Measurements from ENCODE around the gene CERK.
"Not testable (repeated sequence)": the region's sequence is repeated elsewhere in the genome, so short reads cannot be mapped to it uniquely, and the experiment has no call there.

CERK gene, protein sequence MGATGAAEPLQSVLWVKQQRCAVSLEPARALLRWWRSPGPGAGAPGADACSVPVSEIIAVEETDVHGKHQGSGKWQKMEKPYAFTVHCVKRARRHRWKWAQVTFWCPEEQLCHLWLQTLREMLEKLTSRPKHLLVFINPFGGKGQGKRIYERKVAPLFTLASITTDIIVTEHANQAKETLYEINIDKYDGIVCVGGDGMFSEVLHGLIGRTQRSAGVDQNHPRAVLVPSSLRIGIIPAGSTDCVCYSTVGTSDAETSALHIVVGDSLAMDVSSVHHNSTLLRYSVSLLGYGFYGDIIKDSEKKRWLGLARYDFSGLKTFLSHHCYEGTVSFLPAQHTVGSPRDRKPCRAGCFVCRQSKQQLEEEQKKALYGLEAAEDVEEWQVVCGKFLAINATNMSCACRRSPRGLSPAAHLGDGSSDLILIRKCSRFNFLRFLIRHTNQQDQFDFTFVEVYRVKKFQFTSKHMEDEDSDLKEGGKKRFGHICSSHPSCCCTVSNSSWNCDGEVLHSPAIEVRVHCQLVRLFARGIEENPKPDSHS

DNA sequence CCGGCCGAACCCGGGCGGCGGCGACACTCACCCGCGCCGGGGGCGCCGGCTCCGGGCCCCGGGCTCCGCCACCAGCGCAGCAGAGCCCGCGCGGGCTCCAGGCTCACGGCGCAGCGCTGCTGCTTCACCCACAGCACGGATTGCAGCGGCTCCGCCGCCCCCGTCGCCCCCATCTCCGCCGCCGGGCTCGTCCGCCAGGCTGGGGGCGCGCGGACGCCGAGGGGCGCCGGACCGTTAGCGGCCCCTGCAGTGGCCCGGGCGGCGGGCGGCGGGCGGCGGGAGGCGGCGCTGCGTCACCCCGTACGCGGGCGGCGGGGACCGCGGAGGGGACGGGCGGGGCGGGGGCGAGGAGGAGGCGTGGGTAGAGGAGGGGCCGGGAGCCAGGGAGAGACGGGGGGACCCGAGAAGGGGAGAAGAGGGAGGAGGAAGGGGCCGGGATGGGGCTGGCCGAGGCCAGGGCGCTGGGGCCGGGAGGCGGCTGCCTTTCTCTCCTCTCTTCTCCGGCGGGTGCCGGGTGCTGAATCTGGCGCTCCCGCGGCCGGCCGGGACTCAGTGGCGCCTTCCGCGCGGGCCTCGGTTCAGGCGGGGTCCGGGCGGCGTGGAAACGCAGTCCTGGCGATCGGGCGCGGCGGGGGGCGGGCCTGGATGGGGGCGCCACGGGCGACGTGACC, at the start of gene CERK:
Gene CERK (minus strand): TSS at position 277 of the 671 bp plus-strand sequence. CDS start 104 bp downstream, at position 173.
- DNase-seq (ENCODE audit: low read depth): peak; percentile 43

GRCh38 chr22:46783721-46784120, 45.7 kb upstream of the CERK start:
- no peak for DNase-seq (ENCODE audit: low read depth)

DNA sequence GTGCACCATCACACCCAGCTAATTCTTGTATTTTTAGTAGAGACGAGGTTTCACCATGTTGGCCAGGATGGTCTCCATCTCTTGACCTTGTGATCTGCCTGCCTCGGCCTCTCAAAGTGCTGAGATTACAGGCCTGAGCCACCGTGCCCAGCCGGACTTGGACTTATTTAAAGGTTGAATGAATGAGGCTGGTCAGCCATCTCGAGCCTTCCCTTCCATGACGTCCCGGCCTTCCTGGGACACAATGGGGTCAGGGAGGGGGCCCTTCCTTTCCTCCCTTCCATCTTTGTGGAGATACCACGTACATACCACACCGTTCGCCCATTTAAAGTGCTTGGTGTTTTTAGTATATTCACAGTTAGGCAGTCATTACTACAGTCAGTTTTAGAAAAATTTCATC, 44.1 kb upstream of the CERK start:
- DNase-seq (ENCODE audit: low read depth): not testable (repeated sequence)

DNA sequence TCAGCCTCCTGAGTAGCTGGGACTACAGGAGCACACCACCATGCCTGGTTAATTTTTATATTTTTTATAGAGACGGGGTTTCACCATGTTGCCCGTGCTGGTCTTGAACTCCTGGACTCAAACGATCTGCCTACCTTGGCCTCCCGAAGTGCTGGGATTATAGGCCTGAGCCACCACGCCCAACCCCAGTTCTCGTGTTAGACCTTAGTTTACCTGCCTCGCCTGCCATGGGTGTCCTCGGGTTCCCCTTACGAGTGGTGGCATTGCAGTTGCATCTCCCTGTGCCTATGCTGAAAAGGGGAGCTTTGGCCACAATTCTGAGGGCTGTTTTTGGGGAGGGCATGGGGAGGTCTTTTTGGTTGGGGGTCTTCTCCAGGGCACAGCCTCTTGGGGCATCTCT, 43.2 kb upstream of the CERK start:
- DNase-seq (ENCODE audit: low read depth): no peak

DNA sequence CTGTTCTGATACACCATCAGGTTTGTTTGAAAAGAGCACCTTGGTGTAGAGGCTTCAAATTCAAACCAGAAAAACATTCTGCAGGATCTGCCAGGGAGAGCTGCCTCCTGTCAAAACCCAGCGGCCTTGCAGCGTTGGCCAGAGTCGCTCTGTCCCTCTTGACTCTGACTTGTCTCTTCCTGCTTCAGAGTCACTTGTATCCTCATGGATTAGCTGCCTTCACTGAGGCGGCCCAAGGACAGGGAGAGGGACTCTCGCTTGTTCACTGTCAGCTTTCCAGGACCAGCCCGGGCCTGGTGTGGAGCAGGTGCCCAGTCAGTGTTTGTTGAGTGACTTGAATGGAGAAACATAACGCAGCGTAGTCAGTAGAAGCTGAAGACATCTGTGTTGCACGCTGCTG, 42.4 kb upstream of the CERK start:
- no peak for DNase-seq (ENCODE audit: low read depth)

DNA sequence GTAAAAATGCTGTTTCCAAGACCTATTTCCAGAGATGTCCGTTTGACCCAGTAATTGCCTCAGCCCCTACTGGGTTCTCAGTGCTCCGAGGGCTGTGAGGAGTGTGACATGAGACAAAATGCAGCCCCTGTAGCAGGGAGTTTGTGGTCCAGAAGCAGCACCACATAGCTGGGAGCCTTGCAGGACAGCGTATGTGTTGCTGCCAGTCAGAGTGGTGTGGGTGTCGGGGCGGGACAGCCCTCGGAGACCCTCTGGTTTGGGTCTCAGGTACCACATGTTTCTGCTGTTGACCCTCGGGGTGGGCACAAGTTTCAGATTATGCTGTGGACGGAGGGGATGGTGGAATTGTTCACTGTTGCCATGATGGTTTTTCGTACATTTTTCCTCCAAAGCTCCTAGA, 41.6 kb upstream of the CERK start:
- no peak for DNase-seq (ENCODE audit: low read depth)

DNA sequence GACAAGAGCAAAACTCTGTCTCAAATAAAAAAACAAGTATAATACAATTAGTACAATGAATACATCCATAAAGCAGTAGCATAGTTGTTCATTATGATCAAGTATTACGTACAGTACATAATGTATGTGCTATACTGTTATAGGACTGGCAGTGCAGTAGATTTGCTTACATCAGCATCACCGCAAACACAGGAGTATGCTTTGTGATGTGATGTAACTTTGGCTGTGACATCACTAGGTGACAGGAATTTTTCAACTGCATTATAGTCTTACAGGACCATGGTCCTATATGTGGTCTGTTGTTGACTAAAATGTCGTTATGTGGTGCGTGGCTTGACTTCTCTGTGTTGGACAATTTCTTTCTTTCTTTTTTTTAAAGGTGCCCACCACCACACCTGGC, 41.0 kb upstream of the CERK start:
- DNase-seq (ENCODE audit: low read depth): no peak

DNA sequence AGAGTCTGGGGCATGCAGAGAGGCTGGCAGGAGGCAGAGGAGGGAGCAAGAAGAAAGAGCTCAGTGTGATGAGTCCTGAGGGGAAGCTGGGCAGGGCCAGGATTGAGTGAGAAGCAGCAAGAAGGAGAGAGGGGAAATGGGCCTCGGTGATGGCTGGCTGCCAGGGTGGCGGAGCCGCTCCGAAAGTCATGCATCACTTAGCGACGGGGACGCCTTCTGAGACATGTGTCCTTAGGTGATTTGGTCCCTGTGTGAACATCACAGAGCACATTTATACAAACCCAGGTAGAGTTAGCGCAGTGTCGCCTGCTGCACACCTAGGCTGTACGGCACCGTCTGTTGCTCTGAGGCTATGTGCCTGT, 39.5 kb upstream of the CERK start:
- DNase-seq (ENCODE audit: low read depth): no peak

DNA sequence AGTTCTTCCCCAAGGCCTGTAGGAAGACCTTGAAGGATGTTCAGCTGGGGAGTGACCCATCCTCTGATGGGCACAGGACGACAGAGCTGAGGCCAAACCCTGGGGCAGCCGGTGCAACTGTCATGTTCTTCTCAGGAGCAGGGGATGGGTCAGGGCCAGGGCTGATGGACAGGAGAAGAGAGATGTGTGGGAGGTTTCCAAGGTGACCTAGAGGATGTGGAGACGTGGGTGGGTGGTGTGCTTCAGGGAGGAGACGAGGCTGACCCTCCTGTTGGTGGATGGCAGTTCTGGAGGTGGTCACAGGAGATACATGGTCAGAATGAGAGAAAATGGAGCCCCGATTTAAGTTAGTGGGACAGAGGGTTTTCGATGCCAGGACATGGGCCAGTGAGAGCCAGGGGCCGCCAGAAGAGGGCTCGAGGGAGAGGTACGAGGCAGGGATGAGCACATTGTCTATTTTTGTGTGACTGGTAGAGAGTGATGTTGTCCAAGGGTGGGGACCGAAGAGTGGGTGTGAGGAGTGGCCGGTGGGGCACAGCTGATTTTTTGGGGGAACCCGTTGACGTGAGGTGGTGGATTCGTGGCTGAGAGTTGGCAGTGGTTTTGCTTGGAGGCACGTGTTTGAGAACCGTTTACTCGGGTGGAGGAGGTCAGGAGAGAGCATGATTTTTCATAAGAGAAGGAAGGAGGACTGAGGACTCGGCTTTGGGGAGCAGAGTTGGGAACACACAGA, 39.0 kb upstream of the CERK start:
- no peak for DNase-seq (ENCODE audit: low read depth)

- no peak for DNase-seq (ENCODE audit: low read depth)
These were observed 38.1 kb upstream of the CERK start for GRCh38 chr22:46775850-46776826.

GRCh38 chr22:46774980-46775849, 37.2 kb upstream of the CERK start:
- no peak for DNase-seq (ENCODE audit: low read depth)

DNA sequence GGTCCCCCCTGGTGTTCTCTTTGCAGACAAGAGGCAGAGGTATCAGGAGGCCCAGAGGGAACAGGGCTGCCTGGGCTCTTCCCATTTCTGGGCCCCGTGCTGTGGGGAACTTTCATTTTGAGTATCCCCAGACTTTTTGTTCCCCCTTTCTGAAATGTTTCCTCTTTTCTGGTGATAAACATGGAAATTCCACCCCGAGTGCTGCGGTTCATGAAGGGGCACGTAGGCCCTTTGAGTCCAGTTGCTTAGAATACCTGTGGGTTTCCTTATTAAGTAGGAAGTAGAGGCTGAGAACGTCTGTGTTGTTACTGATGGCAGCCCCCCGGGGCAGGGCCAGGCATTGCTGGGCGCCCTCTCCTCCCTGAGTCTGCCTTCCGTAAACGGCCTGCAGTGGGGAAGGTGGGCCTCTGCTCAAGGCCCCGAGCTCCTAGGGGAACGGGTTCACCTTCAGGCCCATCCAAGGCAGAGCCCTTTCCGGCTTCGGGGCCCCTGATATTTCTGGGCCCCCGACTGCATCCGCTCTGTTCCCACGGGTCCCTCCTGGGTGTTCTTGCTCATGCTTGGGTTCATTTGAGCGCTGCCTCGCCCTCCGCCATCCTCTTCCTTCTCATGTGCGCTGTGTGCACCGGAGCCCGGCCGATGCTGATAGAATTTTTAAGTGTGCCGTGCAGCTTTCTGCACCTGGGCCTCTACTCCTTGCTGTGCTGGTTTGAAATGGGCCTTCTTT, 36.4 kb upstream of the CERK start:
- no peak for DNase-seq (ENCODE audit: low read depth)

DNA sequence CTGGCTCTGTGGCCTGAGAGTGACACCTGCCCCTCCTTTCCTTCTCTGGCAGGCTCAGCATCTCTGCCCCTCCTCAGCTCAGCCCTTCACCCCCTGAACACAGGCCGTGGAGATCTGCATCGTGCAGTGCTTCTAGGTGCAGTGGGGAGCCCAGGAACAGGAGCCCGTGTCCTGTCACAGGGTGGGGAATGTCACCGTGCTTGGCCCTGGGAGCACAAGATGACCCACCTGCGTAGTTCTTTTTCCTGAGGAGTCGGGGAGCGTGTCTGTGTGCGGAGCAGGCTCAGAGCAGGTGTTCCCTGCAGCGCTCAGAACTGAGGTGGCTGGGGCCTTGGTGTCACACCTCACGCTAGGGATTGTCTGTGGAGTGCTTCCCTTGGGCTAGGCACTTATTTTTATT, 35.0 kb upstream of the CERK start:
- no peak for DNase-seq (ENCODE audit: low read depth)

DNA sequence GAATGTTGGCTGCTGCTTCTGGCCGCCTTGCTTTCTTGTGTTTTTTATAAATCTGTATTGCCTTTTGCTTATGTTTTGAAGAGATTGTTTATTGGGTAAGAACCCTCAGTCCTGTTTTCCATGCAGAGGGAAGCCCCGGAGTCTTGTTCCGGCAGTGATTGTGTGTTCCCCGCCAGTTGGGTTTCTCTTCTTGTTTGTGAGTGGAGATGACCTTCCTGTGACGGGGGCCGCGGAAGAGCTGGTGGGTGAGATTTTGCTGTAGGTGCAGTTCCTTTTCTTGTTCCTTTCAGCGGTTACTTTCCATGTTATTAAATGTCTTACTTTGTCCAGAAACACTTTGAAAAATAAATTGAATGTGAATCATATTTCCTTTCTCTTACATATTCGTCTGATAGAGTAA, 32.7 kb upstream of the CERK start:
- no peak for DNase-seq (ENCODE audit: low read depth)

DNA sequence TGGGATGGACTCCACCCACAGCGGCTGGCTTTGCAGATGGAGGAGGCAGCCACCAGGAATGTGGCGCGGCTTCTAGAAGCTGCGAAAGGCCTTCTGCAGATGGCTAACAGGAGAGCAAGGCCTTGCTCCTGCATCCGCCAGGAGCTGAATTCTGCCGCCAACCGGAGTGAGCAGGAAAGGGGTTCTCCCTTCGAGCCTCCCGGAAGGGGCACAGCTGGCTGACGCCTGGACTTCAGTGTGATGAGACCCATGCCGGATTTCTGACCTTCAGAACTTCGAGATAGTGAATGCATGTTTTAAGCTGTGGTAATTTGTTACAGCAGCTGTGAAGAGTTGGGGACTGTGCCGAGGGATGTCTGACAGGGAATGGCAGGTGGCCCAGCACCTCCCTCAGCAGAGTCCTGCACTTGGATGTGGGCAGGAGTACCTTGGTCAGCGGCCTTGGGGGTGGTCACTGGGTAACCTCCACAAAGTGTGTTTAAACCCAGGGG, 32.1 kb upstream of the CERK start:
- no peak for DNase-seq (ENCODE audit: low read depth)

GRCh38 chr22:46769706-46770105, 31.7 kb upstream of the CERK start:
- no peak for DNase-seq (ENCODE audit: low read depth)

DNA sequence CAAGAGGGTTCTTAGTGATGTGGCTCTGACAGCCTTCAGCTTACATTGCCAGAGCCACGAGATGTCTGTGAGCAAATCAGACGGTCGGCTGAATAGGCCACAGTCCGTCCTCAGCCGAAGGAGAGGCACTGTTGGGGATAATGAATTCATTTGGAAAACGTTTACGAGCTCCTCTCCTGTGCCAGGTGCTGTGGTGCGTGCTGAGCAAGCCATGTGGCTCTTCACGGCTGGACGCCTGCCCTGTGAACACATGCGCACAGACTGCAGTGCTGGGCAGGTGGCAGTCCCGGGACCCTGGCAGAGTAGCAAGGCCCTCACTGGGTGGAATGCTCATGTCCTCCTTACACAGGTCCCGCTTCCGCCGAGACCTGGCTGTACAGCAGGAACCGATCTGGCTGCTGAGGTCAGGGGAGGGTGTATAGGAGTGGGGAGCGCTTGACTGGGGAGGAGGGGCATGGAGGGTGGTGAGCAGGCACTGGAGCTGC, 31.2 kb upstream of the CERK start:
- DNase-seq (ENCODE audit: low read depth): no peak

GRCh38 chr22:46767249-46767985, 29.4 kb upstream of the CERK start:
- DNase-seq (ENCODE audit: low read depth): no peak

DNA sequence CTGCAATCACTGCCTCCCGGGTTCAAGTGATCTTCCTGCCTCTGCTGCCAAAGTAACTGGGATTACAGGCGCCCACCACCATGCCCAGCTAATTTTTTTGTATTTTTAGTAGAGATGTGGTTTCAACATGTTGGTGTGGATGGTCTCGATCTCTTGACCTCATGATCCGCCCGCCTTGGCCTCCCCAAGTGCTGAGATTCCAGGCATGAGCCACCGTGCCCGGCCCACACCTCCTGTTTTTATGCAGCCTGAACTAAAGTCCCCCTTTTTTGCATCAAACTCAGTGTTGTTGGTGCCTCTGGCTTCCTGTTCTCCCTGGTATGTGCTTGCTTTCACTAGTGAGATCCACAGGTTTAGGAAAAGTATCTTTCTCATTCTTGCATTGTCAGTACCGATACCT, 28.6 kb upstream of the CERK start:
- DNase-seq (ENCODE audit: low read depth): no peak

Measured in CMK (cell line).